DMS53 treated with DMSO at 0.1 percent for 48 hours (cell line): ENCODE results near the gene FXYD7.
"Not testable (repeated sequence)": the region's sequence is repeated elsewhere in the genome, so short reads cannot be mapped to it uniquely, and the experiment has no call there.

Source experiments
- DNase-seq: peaks from one replicate; lab custom pipeline; 2025; ENCODE audit not compliant: unreplicated experiment; lab: John Stamatoyannopoulos, UW

FXYD7 gene

DNA sequence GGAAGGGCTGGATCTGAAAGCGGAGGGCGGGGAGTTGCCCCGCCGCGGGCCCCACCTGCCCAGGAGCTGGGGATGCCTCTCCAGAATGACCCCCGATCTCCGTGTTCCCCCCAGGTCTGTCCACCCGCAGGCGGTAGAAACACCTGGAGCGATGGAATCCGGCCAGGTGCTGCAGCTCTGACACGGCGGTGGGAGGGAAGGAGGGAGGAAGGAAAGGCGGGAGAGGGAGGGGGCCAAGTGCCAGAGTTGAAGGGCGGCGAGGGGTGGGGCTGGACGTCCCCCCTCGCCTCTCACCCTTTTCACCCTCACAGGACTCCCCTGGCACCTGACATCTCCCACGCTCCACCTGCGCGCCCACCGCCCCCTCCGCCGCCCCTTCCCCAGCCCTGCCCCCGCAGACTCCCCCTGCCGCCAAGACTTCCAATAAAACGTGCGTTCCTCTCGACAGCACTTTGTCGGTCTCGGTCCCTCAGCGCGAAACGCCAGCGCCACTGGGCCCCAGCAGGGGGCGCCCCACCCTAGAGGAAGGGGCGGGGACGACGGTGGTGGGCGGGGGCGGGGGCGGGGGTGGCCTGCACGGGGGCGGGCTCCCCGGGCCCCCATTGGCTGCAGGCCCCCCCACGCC, 337 bp upstream of the FXYD7 start:
- DNase-seq, result peak; percentile 58

- no peak for DNase-seq
These were observed 763 bp downstream of the FXYD7 start for GRCh38 chr19:35143818-35144217.

DNA sequence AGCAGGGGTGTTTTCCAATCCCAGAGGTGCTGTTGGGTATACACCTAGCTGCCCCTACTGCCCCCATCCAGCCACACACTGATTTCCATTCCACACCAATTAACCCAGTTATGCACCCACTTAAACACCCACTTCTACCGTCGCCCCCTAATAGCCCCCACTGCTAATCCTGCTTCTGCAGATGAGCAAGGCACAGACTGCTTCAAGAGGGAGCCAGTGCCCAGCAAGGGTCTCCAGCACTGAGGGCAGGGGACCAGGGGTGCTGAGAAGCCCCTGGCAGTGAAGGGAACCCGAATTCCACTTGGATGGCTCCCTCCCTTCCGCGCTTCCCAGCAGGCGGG, 1.2 kb downstream of the FXYD7 start:
- DNase-seq, result no peak

- DNase-seq, result no peak
These were observed 1.8 kb downstream of the FXYD7 start for GRCh38 chr19:35144600-35145436.

DNA sequence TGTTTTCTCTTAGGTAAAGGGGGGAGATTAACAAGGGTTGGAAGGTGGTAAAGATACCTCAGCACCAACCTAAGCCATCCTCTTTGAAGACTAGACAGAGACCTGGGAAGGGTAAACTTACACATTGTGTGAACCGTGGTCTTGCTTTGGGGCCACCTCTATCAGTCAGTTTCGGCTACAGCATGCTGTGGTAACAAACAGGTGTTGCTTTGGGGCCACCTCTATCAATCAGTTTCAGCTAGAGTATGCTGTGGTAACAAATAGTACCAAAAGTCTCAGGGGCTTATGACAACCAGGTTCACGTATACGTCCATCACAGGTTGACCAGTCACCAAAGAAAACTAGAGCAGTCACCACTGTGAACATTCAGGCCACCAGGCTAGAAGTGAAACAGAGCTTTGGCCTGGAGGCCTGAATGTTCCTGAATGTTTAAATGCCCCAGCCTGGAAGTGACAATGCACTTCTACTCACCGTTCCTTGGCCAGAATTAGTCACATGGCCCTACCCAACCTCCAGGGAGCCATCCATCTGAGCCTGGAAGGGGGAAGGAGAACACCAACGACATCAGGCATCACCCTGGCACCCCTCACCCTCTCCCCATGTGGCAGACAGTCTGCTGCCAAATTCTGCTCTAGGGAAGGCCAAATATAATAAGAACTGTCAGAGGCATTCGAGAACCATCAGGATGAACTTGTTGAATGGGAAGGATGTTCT, 3.8 kb downstream of the FXYD7 start:
- DNase-seq, result no peak

GRCh38 chr19:35149463-35149862, 6.4 kb downstream of the FXYD7 start:
- DNase-seq, result no peak

GRCh38 chr19:35150445-35150844, 7.4 kb downstream of the FXYD7 start:
- no peak for DNase-seq

DNA sequence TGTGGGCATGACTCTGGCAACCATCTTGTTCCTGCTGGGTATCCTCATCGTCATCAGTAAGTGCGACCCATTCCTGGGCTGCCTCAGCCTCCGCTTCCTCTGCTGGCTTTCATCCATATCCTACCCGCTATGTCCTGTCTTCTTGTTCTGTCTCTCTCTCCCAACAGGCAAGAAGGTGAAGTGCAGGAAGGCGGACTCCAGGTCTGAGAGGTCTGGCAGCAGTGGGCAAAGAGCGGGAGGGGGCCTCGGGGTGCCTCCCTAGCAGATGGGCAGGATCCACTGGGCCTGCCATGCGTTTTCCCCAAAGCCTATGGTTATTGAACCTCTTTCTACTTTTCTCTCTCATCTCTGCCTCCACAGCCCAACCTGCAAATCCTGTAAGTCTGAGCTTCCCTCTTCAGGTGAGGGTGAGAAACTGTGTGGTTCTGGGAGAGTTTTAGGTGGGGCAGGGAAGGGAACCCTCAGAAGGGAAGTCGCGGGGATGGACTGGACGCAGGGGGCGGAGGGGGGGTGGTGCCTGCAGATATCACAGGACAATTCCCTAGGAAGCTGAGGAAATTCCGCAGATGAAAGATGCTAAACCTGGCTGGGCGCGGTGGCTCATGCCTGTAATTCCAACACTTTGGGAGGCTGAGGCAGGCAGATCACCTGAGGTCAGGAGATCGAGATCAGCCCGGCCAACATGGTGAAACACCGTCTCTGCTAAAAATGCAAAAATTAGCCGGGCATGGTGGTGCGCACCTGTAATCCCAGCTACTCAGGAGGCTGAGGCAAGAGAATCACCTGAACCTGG, 8.4 kb downstream of the FXYD7 start:
- DNase-seq, result no peak

DNA sequence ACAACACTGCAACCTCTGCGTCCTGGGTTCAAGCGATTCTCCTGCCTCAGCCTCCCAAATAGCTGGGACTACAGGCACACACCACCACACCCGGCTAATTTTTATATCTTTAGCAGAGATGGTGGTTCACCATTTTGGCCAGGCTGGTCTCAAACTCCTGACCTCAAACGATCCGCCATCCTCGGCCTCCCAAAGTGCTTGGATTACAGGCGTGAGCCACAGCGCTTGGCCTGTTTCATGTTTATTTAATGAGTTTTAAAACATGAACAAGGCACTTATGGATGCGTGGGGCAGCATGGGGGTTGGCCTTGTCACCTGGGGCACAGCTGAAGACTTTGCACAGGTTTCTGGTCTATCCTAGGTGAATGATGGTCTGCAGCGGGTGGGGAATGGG, 10.1 kb downstream of the FXYD7 start:
- DNase-seq, result not testable (repeated sequence)

DNA sequence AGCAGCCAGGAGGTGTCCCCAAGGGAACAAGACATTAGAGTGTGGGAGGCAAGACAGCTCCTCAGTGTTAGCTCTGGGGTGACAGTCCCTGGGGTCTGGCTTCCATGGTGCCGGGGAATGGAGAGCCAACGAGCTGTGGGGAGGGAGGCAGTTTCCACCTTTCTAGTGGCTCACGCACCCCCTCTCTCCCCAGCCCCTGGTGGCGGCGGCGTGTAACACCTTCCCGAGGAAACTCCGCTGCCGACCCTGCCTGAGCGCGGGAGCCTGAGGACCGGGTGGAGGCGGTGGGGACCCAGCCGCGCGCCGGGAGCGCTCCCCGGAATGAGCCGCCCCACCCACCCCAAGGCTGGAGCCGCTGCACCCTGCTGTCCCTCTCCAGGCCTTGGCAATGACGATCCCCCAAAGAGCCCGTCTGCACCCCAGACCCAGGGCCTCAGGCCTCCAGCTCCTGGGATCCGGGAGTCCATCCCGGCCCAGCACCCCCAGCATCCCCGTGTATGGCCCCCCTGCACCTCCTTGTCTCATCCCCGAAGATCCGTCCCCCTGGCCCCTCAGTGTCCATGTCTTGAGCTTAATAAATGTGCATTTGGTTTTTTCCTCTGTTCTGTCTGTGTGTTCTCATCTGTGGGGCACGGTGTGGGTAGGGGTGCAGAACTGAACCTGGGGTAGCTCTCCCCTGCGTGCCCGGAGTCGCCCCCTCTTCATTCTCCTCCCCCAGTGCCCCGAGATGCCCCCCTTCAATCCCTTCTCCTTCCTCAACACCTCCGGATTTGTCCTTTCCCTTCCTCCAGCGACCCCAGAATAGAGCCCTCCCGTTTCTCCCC, 10.9 kb downstream of the FXYD7 start:
- DNase-seq, result no peak

- DNase-seq, result peak; percentile 52
These were observed 11.7 kb downstream of the FXYD7 start, which contains the start of gene FXYD5 for GRCh38 chr19:35154525-35155406. Gene FXYD5 (plus strand): TSS chr19:35154735. CDS start chr19:35155551, 816 bp downstream.

- DNase-seq, result no peak
These were observed 12.4 kb downstream of the FXYD7 start for GRCh38 chr19:35155441-35155840.

DNA sequence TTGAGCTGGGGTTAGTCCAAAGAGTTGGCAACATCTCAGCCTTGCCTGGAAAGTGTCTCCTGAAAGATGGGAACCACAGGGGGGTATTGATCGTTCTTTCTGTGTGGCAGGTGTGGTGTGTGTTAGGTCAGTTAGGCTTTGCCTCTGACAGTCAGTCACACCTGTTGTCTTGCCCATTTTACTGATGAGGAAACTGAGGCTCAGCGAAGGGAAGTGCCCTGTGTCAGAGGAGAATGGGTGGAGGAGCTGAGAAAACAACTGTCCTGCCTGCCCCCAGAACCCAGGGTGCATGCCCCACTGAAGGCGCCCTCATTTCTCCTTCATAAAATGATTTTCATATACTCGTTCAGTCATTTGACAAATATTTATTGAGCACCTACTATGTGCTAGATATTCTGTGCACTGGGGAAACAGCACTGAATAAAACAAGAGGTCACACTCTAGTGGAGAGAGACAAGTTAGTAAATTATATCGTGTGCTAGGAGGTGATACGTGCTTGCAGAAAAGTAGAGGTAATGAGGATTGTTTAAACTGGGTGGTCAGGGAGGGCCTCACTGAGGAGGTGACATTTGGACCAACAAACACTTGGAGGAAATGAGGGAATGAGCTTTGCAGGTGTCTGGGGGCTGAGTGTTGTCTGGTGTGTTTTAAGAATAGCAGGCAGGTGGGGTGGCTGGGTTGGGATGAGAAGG, 13.1 kb downstream of the FXYD7 start:
- DNase-seq, result no peak

DNA sequence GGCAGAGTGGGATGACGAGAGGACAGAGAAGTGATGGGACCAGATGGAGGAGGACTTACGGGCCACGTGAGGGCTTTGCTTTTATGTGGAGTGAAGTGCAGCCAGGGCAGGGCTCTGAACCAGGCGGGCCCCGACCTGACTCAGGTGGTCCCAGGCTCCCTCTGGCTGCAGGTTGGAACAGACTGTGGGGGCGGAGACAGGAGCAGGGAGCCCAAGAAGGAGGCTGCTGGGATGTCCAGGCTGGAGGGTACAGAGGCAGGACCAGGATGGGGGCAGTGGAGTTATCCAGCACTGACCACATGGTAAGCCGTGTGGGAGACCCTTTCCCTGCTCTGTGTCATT, 13.6 kb downstream of the FXYD7 start:
- DNase-seq, result no peak

GRCh38 chr19:35157431-35157830, 14.4 kb downstream of the FXYD7 start:
- no peak for DNase-seq

DNA sequence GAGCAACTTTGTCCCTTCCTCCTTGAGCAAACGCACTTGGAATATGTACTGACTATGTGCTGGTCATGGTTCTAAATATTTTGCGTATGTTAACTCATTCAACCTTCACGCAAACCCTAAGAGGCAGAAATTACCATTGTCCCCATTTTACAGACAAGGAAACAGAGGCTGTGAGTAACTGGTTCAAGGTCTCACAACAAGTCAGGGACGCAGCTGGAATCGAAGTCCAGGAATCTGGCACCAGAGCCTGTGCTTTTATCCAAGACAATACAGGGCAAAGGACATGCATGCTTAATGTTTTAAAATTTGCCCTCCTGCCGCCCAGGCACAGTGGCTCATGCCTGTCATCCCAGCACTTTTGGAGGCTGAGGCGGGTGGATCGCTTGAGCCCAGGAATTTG, 16.6 kb downstream of the FXYD7 start:
- no peak for DNase-seq

DNA sequence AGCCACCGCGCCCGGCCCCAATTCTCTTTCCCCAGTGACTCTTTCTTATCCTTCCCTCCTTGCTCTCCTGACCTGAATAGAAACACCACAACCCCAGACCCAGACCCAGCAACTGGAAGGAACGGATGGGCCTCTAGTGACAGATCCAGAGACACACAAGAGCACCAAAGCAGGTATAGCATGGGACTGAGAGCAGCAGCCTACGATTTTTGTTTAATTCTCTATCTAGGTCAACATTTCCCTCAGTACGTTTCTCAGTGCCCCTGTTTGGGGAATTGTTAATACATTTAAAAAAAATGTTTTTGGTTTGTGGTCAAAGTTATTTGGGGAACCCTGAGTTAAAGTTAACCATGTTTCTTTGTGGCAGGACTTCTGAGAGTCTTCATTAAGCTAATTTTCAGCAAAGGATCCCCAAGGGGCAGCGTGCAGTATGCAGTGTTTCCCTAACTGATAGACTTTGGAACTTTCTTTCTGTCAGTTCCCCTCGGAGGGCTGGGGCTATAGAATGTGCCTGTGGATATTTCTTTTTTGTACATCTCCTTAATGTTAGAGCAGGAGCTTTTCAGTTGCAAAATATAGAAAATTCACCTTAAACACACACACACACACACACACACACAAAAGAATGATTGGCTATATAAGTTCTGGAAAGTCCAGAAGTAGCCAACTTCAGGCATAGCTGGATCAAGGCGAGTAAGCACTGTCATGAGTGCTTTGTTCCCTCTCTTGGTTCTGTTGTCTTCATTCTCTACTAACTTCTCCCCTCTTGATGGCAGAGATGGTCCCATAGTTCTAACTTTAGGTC, 17.8 kb downstream of the FXYD7 start:
- DNase-seq, result no peak

DNA sequence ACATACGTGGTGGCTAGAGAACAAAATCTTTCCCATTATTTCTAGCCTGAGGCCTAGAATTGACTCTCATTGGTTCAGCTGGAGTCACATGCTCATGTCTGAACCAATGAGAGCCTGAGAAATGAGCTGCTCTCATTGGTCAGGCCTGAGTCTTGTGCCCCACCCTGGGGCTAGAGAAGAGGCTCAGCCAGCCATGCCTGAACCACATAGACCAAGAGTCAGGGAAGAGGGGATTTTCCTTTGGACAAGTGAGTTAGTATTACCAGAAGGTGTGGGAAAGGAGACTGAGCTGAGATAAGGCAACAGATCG, 18.3 kb downstream of the FXYD7 start:
- DNase-seq, result no peak
